Ovary (tissue), 3 donors: ENCODE data around the gene ERLEC1.
"Not testable (repeated sequence)": the region's sequence is repeated elsewhere in the genome, so short reads cannot be mapped to it uniquely, and the experiment has no call there.

Source experiments
- CTCF ChIP-seq, 3 donors: fragments of 450-650 bp in 2 of 3; fragments of 200-600 bp in 1 of 3; IDR thresholded peaks; one replicate each; pipeline versions ENCODE4 v1.5.1 to v1.8.0; 2016 to 2022; ENCODE audit warnings: antibody characterized with exemption in 3 of 3, mild to moderate bottlenecking in 1 of 3
- POLR2A ChIP-seq: fragments of 450-650 bp; IDR thresholded peaks from one replicate; pipeline ENCODE4 v1.6.1; 2017; ENCODE audit warnings: antibody characterized with exemption, mild to moderate bottlenecking, moderate library complexity
- donor health status: DM: no; HTN: no; CAD: no.

- TF ChIP-seq CTCF (IDR thresholded peaks at IDR 0.05); POLR2A: not testable (repeated sequence)
These were observed 64.4 kb downstream of the ERLEC1 start for GRCh38 chr2:53851052-53851757.
